ENCODE results near the gene PEMT. TPM values are rescaled to one million over a fixed set of nuclear protein-coding genes. Genes with fewer than 3 reads are reported as not detected.
A peak's percentile ranks its signal among the peaks of the same experiment; 100 is the strongest.
"Not testable (repeated sequence)": the region's sequence is repeated elsewhere in the genome, so short reads cannot be mapped to it uniquely, and the experiment has no call there.

PEMT gene
- total RNA-seq, 1 donor from 2014 or later = 23.5 TPM

DNA sequence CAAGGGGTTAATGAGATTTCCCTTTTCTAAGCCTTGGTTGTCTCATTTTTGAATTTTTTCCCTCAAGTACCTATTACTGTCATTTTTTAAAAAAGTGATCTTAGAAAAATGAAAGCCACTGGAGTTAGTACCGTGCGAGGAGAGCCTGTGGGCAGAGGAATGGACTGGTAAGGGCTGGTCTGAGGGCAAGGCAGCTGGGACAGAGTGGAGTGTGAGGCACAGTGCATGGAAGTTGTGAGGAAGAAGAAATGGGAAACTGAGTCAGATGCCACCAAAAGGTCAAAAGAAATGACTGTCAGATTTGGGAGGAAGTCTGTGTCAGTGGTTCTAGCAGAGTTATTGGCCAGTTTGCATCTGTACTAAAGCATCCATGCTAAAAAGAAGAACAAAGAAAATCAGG is 103.5 kb downstream of the PEMT start:
- DNase-seq (ENCODE audit: low read depth in 2 of 2) = no peak

DNA sequence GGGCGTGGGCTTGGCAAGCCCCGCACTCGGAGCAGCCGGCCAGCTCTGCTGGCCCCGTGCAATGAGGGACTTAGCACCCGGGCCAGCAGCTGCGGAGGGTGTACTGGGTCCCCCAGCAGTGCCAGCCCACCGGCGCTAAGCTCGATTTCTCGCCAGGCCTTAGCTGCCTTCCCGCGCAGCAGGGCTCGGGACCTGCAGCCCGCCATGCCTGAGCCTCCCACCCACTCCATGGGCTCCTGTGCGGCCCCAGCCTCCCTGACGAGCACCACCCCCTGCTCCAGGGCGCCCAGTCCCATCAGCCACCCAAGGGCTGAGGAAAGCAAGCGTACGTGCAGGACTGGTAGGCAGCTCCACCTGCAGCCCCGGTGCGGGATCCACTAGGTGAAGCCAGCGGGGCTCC is 105.1 kb downstream of the PEMT start:
- not testable (repeated sequence) for DNase-seq (ENCODE audit: low read depth in 2 of 2)

DNA sequence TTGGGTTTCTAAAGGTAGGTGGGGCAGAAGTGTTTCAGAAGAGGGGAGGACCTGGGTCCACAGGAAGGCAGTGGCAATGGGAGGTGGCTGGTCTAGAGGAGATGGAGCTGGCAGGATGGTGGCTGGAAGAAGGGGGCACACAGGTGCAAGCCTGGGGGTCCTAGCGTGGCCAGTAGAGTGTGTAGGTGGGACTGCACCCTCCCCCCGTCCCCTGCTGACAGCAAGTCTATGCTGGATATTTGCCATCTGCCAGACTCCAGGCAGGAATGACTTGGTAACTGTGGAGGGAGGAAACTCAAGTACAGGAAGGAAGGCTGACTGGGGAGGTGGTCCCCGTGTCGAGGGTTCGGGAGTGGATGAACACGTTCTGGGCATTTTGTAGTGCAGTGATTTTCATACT is 106.1 kb downstream of the PEMT start:
- peak in 1 of 2 donors; percentile 19 for DNase-seq (ENCODE audit: low read depth in 2 of 2)

DNA sequence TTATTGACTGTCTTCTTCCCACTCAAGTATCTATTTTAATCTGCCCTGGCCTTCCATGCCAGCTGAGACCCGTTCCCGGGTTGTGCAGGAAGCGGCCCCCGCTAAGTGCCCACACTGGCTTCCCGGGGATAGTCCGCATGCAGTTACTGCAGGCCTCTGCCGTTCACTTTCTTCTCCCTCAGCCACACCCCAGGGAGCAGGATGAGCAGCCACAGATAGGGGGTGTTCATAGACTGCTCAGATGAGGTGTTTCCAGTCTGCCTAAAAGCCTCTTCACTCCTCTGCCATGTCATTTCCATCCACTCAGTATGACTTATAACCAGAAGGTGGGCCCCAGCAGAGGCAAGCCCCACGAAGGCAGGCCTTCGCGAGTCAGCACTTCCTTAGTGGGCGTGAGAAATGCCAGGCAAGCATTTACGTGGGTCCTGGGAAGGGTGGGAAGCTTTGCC is 107.0 kb downstream of the PEMT start:
- DNase-seq (ENCODE audit: low read depth in 2 of 2) = peak in 1 of 2 donors; percentile 17

DNA sequence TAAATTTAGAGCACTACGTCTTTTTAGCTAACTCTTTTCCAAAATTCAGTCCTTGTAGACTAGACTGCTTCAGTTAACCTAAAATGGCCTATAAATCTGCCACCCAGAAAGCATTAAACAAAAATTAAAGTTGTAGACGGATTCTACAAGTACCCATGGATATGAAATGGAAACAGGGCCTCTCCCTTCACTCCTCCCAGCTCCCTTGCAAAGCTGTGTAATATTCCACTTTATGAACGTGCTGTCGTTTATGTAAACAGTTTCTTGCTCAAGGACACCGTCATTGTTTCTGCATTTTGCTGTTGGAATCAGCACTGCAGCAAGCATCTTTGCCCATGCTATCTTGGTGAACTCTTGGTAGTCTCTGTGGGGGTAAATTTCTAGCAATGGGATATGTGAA is 109.6 kb downstream of the PEMT start:
- DNase-seq (ENCODE audit: low read depth in 2 of 2) = no peak

DNA sequence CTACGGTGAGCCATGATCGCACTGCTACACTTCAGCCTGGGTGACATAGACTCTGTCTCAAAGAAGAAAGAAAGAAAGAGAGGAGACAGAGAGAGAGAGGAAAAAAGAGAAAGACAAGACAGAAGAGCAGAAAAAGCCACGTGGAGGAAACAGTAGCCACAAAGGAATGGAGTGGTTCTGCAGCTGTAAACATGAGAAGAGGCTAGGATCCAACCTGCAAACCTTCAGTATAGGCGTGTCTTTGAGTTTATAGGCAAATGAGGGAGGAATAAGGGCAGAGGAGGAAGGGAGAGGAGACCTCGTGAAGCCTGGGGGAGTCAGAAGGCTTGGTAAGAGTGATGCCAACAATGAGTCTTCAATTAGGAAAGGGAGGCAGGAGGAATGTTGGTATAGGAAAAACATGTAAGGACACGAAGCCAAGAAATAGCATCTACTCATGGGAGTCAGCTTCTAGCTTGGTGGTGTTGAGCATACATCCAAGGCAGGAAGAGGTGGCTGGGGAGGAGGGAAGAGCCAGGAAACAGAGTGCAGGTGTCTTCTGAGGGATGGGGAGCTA is 110.8 kb downstream of the PEMT start:
- no peak for DNase-seq (ENCODE audit: low read depth in 2 of 2)

DNA sequence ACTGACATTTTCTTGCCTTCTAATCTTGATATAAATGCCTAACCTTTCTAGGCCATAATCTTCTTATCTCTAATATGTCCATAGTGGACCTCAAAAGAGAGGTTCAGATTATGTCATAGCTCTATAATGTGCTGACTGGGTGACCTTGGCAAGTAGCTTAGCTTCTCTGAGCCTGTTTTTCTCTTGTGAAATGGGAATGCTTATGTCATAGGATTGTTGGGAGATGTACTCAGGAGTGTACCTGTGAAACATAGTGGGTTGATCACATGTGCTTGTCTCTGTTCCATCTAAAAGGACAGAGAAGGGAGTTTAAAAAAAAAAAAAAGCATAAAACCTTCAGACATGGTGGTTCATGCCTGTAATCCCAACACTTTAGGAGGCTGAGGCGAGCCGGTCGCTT is 112.3 kb downstream of the PEMT start:
- no peak for DNase-seq (ENCODE audit: low read depth in 2 of 2)

DNA sequence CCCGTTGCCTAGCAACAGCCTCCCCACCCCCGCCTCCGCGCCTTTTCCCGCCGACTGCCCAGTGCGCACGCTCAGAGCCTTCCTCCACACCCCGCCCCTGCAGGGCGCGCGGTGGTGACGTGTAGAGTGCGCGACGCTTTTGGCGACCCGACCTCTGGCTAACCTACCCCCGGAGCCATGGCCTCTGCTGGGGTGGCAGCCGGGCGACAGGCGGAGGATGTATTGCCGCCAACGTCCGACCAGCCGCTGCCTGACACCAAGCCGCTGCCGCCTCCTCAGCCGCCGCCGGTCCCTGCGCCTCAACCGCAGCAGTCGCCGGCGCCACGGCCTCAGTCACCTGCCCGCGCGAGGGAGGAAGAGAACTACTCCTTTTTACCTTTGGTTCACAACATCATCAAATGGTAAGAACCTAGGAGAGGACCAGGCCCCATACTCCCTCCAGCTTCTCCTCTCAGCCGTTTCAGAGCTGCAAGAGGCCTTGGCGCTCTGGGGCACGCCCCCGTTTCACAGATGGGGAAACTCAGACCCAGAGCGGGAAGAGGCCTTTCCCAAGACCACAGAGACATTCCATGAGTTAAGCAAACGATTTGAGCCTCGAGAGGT is 114.5 kb downstream of the PEMT start, which contains the start of gene MED9:
Gene MED9, plus strand, starts transcription at position 136 of the 603 bp plus-strand sequence. Its CDS starts 42 bp downstream, at position 178.
- DNase-seq (ENCODE audit: low read depth in 2 of 2) = peak; percentile 83 to 90

DNA sequence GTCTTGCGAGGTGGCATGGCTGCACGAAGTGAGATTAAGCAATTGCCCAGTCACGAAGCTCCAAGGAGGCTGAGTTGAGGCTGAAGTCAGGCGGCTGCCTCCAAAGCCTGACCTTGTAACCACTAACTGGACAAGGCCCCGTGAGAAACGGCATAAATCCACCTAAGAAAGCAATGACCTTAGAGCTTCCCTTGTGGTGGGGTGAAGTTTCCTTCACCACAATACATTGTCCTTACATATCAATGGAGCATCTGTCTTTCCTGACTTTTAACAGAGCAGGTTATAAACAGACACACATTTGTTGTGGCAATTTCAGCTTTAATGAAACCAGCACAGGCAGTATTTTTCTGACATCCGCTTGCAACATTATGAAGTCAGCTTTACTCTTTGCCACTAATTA is 117.2 kb downstream of the PEMT start:
- no peak for DNase-seq (ENCODE audit: low read depth in 2 of 2)

DNA sequence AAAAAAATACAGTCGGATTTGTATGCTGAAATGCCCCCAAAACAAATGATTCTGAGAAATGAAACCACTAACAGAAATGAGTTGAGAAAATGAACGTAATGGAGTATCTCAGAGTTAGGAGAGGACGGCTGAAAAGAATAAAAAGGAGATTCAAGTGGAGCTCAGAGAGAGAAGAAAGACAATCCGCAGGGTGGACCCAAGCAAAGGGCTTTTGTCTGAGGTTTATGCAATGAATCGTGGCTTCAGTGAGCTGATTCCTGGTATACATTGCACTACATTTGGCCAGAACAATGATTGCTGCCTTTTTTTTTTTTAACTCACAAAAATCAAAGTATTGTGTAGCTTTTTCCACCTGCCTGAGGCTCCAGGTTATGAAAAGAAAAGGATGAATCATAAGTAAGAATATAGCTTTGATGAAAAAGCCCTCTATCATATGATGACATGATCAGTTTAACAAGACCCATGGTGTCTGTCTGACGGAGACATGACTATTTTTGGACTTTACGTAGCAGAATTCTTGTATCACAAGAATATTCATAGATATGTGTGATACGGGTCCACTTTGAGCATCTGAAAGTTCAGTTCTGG is 119.1 kb downstream of the PEMT start:
- no peak for DNase-seq (ENCODE audit: low read depth in 2 of 2)

DNA sequence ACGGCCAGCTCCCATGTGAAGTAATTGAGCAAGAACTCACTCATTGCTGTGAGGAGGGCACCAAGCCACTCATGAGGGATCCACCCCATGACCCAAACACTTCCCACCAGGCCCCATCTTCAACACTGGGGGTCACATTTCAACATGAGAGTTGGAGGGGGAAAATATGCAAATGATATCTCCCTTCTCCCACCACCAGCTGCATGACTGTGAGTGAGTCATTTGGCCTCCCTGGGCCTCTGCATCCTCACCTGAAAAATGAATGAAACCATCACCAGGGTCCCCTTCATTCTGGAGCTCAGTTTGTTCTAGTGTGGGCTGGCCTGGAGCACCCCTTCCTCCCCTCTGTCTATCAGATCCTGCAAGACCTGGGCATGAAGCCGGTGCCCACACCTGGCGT is 121.5 kb downstream of the PEMT start:
- DNase-seq (ENCODE audit: low read depth in 2 of 2) = no peak

DNA sequence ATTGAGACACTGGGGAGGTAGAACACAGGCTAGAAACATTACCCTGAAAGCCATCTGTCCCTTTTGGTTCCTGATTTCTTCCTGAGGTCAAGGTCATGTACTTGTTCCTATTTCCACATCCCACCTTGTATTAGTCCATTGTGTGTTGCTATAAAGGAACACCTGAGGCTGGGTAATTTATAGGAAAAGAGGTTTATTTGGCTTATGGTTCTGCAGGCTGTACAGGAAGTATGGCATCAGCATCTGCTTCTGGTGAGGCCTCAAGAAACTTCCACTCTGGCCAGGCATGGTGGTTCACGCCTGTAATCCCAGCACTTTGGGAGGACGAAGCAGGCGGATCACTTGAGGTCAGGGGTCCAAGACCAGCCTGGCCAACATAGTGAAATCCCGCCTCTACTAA is 122.2 kb downstream of the PEMT start:
- no peak for DNase-seq (ENCODE audit: low read depth in 2 of 2)

DNA sequence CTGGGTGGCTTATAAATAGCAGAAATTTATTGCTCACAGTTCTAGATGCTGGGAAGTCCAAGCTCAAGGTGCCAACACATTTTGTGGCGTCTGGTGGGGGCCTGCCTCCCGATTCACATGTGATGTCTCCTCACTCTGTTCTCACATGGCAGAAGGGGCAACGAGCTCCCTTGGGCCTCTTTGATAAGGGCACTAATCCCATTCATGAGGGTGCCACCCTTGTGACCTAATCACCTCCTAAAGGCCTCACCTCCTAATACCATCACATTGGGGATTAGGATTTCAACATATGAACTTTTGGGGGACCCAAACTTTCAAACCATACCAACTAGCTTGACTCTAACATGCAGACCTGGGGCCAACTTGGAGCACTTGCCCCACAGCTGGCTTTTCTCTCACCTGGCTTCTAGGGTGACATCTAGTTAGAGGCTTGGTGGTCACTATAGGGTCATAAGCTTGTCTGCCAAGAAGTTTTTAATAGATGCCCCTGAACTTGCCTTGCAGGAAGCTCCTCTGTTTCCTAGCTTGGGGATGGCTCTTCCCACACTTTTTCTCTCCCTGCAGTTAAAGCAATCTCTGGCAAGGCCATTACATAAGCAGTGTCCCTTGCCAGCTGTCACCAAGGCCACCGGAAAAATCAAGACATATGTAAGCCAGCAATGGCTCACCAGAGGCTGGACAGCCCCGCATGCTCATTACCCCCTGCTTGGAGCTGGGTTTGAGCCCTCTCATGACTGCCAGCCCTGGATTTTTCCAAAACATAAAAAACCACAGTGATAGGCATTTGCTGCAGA is 123.1 kb downstream of the PEMT start:
- DNase-seq (ENCODE audit: low read depth in 2 of 2) = no peak

DNA sequence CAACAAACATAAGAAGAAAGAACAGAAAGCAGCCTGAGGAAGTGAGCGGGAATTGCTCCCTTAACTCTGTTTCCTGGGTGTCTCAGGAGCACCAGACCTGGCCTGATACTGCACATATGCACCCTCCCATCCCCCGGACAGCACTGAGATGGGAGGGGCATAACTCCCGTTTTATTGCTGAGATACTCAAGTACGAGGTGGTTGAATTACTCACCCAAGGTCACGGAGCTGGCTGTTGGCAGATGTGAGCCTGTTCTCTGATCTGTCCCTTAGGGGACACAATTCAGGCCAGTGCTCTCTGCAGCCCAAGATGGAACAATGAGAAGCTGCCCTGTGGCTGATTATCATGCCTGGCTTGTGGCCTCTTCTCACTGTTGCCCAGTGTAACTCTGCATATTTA is 123.8 kb downstream of the PEMT start:
- DNase-seq (ENCODE audit: low read depth in 2 of 2) = no peak

DNA sequence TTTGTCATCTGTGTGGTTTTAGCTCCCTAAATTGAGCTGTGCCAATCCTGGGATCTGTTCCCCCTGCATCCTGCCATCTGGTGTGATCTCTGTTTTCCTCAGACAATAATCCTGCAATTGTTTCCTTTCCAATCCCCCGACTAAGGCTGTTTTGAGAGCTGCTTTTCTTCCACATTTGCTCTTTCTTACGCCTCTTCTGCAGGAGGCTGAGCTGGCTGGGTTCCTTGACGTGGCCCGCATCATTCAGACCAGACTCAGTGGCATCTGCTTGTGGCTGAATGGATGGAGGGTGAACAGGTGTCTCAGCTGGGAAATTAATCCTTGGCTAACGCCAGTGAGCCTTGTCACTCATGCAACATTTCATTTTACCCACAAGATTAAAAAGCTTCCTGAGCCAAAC is 124.5 kb downstream of the PEMT start:
- DNase-seq (ENCODE audit: low read depth in 2 of 2) = no peak

DNA sequence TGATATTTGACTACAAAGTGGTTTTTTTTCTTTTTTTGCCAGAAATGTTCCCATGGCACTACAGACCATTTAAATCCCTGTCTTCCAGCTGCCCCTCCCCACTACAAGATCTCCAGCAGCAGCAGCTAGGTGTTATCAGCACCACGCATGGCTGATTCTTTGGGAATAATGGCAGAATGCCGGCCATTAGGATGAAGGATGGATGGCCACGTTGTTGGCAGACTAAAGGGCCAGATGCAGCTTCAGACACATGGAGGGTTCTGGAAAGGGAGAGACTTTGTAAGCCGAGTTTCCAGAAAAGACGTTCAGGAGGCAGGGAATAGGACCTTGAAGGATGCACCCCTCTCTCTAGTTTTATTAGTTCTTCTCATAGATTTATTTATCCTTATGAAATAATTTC is 125.0 kb downstream of the PEMT start:
- no peak for DNase-seq (ENCODE audit: low read depth in 2 of 2)

DNA sequence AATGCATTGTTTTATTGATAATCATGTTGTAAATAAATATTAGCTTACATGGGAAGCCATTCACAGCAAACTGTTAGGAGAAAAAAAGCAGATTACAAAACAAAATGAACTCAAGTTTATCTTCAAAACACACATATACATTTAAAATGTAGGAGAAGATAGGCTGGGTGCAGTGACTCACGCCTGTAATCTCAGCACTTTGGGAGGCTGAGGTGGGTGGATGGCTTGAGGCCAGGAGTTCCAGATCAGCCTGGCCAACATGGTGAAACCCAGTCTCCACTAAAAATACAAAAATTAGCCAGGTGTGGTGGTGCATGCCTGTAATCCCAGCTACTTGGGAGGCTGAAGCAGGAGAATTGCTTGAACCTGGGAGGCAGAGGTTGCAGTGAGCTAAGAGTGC is 125.6 kb downstream of the PEMT start:
- not testable (repeated sequence) for DNase-seq (ENCODE audit: low read depth in 2 of 2)

DNA sequence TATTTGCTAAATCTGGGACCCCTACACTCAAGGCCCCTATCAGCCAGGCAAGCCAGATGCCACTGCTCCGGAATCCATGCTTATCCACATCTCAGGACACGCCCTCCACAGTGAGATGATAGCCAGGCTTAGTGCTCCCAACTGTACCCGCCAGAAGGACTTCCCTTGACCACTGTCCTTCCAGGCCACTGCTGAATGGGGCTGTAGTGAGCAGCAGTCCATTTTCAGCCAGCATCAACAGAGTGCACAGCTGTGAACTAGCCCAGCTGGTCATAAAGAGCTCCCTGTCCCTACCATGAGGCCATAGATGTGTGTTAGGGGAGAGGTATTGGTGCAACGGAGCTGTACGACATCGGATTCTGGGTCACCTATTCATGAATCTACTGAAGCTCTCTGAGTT is 127.7 kb downstream of the PEMT start:
- no peak for DNase-seq (ENCODE audit: low read depth in 2 of 2)

DNA sequence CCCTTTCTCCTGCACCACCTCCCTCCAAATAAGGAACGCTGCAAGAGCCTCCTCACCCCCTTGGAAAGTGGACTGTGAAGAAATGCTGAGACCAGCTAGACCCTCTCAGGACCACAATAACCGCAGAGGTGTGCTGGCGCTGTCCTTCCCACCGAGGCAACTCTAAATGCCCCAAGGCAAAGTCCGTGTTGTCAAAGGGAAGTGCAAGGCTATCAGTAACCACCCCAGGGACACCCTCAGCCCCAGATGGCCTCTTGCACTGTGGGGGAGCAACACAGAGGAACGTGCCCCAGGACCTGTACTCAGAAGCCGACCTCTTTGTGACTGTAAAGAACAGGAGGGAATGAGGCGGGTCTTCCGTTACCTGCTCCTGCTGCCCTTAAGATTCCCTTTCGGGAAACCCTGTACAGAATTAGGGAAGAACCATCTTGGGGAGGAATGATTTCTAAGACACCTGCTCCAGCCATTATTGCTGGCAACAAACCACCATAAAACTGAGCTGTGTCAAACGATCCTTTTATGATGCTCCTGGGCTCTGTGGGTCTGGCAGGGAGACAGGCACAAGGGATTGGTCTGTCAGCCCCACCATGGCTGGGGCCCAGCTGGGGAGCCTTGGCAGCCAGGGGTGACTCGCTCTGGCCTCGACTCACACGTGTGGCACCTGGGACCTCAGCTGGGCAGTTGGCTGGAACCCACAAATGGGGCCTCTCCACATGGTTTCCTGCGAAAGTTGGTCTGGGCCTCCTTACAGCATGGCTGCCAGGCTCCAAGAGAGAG is 129.3 kb downstream of the PEMT start:
- DNase-seq (ENCODE audit: low read depth in 2 of 2) = no peak

DNA sequence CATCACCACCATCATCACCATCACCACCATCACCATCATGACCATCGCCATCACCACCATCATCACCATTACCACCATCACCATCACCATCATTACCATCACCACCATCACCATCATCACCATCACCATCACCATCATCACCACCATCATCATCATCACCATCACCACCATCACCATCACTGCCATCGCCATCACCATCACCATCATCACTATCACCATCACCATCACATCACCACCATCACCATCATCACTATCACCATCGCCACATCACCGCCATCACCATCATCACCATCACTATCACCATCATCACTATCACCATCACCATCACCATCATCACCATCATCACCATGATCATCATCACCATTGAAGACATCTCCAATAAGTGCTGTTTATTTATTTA is 131.5 kb downstream of the PEMT start:
- no peak for DNase-seq (ENCODE audit: low read depth in 2 of 2)

DNA sequence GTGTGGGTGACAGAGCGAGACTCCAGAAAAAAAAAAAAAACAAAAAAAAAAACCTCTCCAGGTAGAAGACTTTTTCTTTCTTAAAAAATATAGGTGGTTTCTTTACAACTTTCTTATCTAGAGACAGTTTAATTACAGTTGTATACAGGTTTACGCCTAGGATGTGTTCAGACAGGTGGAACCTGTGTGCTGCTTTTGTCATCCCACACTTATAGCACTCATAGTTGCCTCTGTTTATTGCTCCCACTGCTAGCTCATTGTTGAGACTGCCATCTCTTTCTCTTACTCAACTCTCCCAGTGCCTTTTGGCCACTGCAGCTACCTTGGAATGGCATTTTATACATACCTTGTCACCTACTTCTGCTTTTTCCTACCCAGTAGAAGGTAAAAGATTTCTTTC is 133.8 kb downstream of the PEMT start:
- DNase-seq (ENCODE audit: low read depth in 2 of 2) = no peak

DNA sequence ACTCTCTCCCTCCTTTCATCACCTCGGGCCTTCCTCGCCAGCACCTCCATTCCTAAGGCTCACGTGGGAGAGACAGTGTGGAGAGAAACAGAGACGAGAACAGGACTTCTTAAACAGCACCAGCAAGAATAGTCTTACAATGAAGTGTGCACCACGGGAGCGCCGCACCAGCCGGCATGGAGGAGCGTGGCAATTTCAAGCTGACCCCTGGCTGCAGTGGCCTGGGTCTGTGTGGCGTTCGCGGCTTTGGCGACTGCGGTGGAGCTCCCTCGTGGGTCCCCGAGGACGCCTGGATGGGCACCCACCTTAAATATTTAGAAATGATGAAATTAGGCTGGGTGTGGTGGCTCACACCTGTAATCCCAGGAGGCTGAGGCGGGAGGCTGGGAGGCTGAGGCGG is 135.3 kb downstream of the PEMT start:
- DNase-seq (ENCODE audit: low read depth in 2 of 2) = no peak

Measured in dermis microvascular lymphatic vessel endothelial cell (primary cell).